ENCODE data around the gene UIMC1. TPM values are rescaled to one million over a fixed set of nuclear protein-coding genes. Genes with fewer than 3 reads are reported as not detected.

The UIMC1 gene
- total RNA-seq, 1 donor from 2014 or later, result 45.2 TPM

DNA sequence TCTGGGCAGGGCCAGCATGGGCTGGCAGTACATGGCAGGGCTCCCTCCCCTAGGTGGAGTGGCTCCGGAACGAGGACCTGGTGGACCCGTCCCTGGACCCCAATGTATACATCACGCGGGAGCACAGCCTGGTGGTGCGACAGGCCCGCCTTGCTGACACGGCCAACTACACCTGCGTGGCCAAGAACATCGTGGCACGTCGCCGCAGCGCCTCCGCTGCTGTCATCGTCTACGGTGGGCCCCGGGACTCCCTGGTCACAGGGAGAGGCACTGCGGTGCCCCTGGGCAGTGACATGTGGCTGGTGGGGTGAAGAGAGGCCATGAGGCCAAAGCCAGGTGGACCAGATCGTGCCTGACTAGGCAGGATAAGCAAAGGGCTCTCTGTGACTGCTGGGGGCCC, 137.8 kb downstream of the UIMC1 start:
- no peak for DNase-seq (ENCODE audit: low spot score in 2 of 2, unreplicated experiment in 2 of 2)
- H3K9me3 Mint-ChIP-seq, result no peaks in the 10 kb centered on the region
- no peak overlapping the region for H3K27ac Mint-ChIP-seq
- no peak overlapping the region for H3K4me3 Mint-ChIP-seq
- H3K36me3 Mint-ChIP-seq, result no peaks in the 10 kb centered on the region
- H3K27me3 Mint-ChIP-seq (ENCODE audit: low read depth), result peaks cover 56% of the 10 kb centered on the region
- TF ChIP-seq, protein P1, sequence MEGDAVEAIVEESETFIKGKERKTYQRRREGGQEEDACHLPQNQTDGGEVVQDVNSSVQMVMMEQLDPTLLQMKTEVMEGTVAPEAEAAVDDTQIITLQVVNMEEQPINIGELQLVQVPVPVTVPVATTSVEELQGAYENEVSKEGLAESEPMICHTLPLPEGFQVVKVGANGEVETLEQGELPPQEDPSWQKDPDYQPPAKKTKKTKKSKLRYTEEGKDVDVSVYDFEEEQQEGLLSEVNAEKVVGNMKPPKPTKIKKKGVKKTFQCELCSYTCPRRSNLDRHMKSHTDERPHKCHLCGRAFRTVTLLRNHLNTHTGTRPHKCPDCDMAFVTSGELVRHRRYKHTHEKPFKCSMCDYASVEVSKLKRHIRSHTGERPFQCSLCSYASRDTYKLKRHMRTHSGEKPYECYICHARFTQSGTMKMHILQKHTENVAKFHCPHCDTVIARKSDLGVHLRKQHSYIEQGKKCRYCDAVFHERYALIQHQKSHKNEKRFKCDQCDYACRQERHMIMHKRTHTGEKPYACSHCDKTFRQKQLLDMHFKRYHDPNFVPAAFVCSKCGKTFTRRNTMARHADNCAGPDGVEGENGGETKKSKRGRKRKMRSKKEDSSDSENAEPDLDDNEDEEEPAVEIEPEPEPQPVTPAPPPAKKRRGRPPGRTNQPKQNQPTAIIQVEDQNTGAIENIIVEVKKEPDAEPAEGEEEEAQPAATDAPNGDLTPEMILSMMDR (IDR thresholded peaks at IDR 0.05; ENCODE audit: unreplicated experiment), result no peak
- peaks cover 4% of the 10 kb centered on the region for H3K4me1 Mint-ChIP-seq

DNA sequence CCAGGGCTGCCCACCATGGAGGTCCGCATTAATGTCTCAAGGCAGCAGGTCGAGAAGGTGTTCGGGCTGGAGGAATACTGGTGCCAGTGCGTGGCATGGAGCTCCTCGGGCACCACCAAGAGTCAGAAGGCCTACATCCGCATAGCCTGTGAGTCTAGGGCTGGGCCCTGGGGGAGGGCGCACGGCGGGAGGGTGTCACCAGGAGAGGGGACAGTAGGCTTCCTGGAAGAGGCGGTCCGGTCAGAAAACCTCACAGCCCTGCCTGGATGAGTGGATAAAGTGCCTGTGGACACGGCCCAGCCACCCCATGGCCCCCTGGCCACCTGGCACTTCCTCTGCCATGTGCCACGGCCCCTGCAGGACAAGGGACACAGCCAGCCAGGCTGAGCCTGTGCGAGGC, 138.5 kb downstream of the UIMC1 start:
- H3K36me3 Mint-ChIP-seq, result no peaks in the 10 kb centered on the region
- TF ChIP-seq, protein P1 (IDR thresholded peaks at IDR 0.05; ENCODE audit: unreplicated experiment), result no peak

DNA sequence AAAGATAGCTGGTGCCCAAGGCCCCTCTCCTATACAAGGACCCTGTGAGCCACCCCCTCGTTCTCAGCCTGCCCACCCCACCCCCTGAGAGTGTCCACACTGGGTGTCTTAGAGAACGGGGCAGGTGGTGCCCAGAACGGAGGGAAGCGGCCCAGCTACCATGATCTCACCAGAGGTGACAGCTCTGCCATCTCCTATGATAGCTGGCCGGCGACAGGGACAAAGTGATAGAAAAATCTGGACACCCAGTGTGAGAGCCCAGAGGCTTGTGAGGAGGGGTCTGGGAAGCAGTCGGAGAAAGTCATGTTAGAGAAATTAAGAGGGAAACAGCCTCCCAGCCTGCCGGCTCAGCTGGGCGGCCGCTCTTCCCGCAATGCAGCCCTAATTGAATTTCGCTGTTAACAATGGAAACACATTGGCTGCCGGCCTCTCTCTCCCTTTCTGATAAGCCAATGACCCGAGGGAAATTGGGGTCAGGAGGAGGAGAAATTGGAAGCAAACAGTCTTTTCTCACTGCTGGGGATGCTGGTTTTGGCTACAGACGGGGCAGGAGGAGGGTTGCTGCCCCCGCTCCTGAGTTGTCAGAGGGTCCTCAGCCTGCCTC, 139.8 kb downstream of the UIMC1 start:
- Mint-ChIP-seq H3K9me3 (no peaks in the 10 kb centered on the region), H3K27ac (no peak overlapping the region), H3K4me3 (no peak overlapping the region), H3K36me3 (no peaks in the 10 kb centered on the region), H3K4me1 (peaks cover 11% of the 10 kb centered on the region), H3K27me3 (ENCODE audit: low read depth) (peaks cover 56% of the 10 kb centered on the region)
- TF ChIP-seq, protein P1 (IDR thresholded peaks at IDR 0.05; ENCODE audit: unreplicated experiment), result no peak
- DNase-seq (ENCODE audit: low spot score in 2 of 2, unreplicated experiment in 2 of 2), result no peak

More for the DNA sequence above, 138.5 kb downstream of the UIMC1 start:
- Mint-ChIP-seq H3K27ac (no peak overlapping the region), H3K9me3 (no peaks in the 10 kb centered on the region), H3K27me3 (ENCODE audit: low read depth) (peaks cover 53% of the 10 kb centered on the region), H3K4me3 (no peak overlapping the region), H3K4me1 (peaks cover 7% of the 10 kb centered on the region)
- DNase-seq (ENCODE audit: low spot score in 2 of 2, unreplicated experiment in 2 of 2), result no peak

DNA sequence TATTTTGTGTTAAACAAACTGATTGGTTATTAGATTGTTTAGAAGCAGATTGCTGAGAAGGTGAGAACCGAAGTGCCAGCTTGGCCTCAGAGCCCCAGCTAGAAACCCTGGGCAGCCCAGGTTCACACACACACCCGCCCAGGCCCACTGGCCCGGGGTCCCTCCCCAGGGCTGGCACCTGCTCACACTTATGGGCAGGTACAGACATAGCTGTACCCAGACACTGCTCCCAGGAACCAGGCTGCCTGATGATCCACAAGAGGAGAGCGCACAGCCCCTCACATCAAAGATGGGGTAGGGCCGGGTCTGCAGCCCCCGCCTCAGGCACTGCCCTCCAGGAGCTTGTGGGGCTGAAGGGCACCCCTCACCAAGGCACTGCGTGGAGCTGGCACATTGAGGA, 140.6 kb downstream of the UIMC1 start:
- DNase-seq (ENCODE audit: low spot score in 2 of 2, unreplicated experiment in 2 of 2), result no peak
- Mint-ChIP-seq H3K36me3 (no peaks in the 10 kb centered on the region), H3K4me1 (peaks cover 11% of the 10 kb centered on the region), H3K9me3 (no peaks in the 10 kb centered on the region), H3K27me3 (ENCODE audit: low read depth) (peaks cover 60% of the 10 kb centered on the region), H3K4me3 (no peak overlapping the region), H3K27ac (no peak overlapping the region)
- TF ChIP-seq, protein P1 (IDR thresholded peaks at IDR 0.05; ENCODE audit: unreplicated experiment), result no peak

DNA sequence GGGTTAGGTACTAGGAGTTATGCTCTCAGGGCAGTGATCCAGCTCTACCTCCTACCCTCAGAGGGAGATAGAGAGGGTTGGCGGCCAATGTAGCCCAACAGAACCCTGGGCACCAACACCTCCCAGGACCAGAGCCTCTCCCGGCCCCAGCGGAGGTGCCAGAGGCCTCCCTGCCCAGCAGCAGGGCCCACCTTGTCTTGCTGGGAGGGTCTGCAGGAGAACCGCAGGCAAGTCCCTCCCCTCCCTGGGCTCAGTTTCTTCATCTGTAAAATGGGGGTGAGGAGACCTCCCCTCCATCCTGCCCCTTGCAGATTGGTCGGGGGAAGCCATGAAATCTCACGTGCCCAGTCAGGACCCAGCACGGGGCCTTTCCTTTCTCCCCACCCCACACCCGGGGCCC, 141.8 kb downstream of the UIMC1 start:
- TF ChIP-seq, protein P1 (IDR thresholded peaks at IDR 0.05; ENCODE audit: unreplicated experiment), result no peak
- peaks cover 11% of the 10 kb centered on the region for H3K4me1 Mint-ChIP-seq
- no peak for DNase-seq (ENCODE audit: low spot score in 2 of 2, unreplicated experiment in 2 of 2)
- H3K27me3 Mint-ChIP-seq (ENCODE audit: low read depth), result peaks cover 59% of the 10 kb centered on the region
- no peak overlapping the region for H3K27ac Mint-ChIP-seq
- no peak overlapping the region for H3K4me3 Mint-ChIP-seq
- no peaks in the 10 kb centered on the region for H3K36me3 Mint-ChIP-seq
- H3K9me3 Mint-ChIP-seq, result no peaks in the 10 kb centered on the region

DNA sequence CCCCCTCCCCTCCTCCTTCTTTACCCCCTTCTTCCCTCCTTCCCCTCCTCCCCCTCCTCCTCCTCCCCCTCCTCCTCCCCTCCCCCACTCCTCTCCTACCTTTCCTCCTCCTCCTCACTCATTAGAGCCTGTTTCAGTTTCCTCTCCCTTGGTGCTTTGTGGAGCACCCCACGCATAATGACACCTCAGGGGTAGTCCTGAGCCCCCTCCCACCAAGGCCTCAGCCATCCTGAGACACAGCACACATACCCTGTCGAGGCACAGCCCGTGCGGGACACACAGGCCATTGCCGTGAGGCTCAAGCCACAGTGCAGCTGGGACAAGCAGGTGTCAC, 142.8 kb downstream of the UIMC1 start:
- H3K4me3 Mint-ChIP-seq, result no peak overlapping the region
- no peaks in the 10 kb centered on the region for H3K36me3 Mint-ChIP-seq
- H3K27me3 Mint-ChIP-seq (ENCODE audit: low read depth), result peaks cover 57% of the 10 kb centered on the region
- no peaks in the 10 kb centered on the region for H3K9me3 Mint-ChIP-seq
- TF ChIP-seq, protein P1 (IDR thresholded peaks at IDR 0.05; ENCODE audit: unreplicated experiment), result no peak
- peaks cover 11% of the 10 kb centered on the region for H3K4me1 Mint-ChIP-seq
- H3K27ac Mint-ChIP-seq, result no peak overlapping the region
- no peak for DNase-seq (ENCODE audit: low spot score in 2 of 2, unreplicated experiment in 2 of 2)
